22Rv1 (cell line): ENCODE results near the gene PLGRKT.

Experiments used
- ZFX ChIP-seq: fragments of 450-650 bp; IDR thresholded peaks from 2 replicates; pipeline ENCODE4 v1.6.1; 2017; ENCODE audit warnings: antibody characterized with exemption, borderline replicate concordance
- TF ChIP-seq, protein P1 (sequence below): fragments of 450-650 bp; IDR thresholded peaks from 2 replicates; pipeline ENCODE4 v1.5.1; 2017; ENCODE audit warnings: mild to moderate bottlenecking

- TF ChIP-seq, protein P1, sequence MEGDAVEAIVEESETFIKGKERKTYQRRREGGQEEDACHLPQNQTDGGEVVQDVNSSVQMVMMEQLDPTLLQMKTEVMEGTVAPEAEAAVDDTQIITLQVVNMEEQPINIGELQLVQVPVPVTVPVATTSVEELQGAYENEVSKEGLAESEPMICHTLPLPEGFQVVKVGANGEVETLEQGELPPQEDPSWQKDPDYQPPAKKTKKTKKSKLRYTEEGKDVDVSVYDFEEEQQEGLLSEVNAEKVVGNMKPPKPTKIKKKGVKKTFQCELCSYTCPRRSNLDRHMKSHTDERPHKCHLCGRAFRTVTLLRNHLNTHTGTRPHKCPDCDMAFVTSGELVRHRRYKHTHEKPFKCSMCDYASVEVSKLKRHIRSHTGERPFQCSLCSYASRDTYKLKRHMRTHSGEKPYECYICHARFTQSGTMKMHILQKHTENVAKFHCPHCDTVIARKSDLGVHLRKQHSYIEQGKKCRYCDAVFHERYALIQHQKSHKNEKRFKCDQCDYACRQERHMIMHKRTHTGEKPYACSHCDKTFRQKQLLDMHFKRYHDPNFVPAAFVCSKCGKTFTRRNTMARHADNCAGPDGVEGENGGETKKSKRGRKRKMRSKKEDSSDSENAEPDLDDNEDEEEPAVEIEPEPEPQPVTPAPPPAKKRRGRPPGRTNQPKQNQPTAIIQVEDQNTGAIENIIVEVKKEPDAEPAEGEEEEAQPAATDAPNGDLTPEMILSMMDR: no peak
- no peak for TF ChIP-seq ZFX
These were observed 2.7 kb upstream of the PLGRKT start for GRCh38 chr9:5440426-5440825.
